GM11168 (cell line): Measurements from ENCODE around the gene SMYD3.
"Not testable (repeated sequence)": the region's sequence is repeated elsewhere in the genome, so short reads cannot be mapped to it uniquely, and the experiment has no call there.

Source experiments
- in situ Hi-C: fragments of 300-500 bp; cut with MboI; formaldehyde crosslinking; loops from one replicate; pipeline ENCODE4 v1.12.0; 2022; ENCODE audit warnings: low sequenced_read_pairs; ENCODE audit not compliant: unreplicated experiment

The SMYD3 gene

DNA sequence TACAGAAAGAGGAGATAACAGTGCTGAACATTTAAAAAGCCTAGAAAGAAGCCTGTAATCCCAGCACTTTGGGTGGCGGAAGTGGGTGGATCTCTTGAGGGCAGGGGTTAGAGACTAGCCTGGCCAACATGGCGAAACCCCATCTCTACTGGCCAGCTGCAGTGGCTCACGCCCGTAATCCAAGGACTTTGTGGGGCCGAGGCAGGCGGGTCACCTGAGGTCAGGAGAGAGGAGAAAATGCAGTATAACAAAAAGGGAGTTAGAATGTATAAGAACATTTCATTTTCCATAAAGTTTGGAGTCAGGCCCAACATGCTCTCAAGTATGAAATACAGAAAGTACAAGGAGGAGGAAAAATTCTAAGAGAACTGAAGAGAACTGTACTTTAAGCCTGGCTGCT lies 134.5 kb downstream of the SMYD3 start:
- in situ Hi-C loops: no loop called here

GRCh38 chr1:246367041-246367440 lies 140.0 kb downstream of the SMYD3 start:
- in situ Hi-C loops: no loop called here

DNA sequence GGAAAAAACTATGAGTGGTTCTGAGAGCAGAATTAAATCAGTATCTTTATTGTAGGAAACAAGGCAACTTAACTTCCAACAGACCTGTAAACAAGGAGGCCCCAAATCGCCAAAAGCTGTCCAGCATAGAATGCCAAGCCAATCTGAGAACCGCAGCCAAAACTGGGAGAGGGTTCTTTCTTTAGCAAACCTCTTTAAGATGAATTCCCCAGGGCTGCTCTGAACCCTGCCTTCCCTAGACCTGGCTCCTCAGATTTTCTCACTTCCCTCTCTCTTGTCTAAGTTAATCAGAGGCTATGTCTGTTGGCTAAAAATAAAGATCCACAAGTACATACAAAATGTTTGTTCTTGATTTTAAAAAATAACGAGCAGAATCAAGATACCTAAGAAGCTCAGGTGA lies 141.4 kb downstream of the SMYD3 start:
- in situ Hi-C loops: no loop called here

GRCh38 chr1:246364415-246364941 lies 142.6 kb downstream of the SMYD3 start:
- in situ Hi-C loops: no loop called here

DNA sequence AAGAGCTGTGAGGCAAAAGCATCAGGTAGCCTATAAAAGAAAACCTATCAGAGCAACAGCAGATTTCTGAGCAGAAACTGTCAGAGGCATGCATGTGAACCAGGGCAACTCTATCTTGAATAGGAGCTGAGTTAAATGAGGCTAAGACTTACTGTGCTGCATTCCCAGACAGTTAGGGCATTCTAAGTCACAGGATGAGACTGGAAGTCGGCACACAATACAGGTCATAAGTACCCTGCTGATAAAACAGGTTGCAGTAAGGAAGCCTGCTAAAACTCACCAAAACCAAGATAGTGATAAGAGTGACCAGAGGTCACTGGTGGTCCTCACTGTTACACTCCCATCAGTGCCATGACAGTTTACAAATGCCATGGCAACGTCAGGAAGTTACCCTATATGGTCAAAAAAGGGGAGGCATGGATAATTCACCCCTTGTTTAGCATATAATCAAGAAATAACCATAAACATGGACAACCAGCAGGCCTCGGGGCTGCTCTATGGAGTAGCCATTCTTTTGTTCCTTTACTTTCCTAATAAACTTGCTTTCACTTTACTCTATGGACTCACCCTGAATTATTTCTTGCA lies 150.0 kb downstream of the SMYD3 start:
- in situ Hi-C loops: not testable (repeated sequence)

DNA sequence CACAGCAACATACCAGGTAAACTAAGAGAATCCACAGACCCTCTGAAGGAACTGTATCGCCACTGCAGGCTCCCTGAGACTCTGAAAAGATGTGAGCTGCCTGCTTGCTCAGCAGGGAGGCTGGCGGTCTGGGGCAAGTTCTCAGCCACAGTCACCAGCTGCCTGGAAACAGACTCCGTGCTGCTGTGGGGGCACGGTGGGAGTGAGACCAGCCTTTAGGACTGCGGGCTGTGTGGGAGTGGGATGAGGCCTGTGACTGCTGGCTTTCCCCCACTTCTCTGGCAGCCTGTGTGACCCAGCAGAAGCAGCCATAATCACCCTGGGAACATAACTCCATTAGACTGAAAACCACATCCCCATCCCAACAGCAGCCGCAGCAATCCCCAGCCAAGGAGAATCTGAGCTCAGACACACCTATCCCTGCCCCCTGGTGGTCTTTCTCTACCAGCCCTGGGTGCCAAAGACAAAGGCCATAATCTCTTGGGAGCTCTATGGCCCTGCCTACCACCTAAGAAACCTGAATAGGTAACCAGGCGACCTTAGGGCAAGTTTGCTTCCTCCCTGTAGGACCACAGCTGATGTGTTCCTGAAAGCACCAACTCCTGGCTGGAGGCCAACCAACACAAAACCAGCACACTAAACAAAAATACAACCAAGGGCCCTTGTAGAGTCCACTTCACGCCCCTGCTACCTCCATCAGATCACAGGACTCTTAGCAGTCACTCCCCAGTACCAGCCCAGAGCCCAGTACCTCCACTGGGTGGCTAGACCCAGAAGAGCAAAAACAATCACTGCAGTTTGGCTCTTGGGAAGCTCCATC lies 151.5 kb downstream of the SMYD3 start:
- in situ Hi-C loops: no loop called here

DNA sequence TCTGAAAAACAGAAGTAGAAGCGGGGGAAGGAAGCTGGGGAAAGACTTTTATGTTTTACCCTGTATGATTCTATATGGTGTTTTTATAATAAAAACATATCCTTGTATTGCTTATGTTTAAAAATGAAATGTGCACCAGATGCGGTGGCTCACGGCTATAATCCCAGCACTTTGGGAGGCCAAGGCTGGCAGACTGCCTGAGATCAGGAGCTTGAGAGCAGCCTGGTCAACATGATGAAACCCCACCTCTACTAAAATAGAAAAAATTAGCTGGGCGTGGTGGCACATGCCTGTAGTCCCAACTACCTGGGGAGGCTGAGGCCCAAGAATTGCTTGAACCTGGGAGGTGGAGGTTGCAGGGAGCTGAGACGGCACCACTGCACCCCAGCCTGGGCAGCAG lies 155.4 kb downstream of the SMYD3 start:
- in situ Hi-C loops: no loop called here

DNA sequence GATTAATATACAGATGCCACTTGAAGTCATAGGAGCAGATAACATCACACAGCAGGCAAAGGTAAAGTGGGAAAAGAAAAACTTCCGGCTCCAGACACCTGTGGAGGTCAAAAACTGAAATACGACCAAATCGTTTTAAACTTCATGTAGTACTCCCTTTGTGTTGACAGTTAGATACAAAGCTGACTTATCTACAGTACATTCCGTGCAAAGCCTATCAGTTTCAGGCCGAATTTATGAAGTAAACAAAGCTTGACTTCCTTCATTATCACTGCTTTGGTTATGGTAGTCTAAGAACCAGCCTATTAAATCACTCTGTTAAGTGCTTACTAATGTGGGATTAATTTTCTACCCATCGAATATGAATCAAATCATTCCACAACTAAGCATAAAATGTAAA lies 156.3 kb downstream of the SMYD3 start:
- in situ Hi-C loops: no loop called here

DNA sequence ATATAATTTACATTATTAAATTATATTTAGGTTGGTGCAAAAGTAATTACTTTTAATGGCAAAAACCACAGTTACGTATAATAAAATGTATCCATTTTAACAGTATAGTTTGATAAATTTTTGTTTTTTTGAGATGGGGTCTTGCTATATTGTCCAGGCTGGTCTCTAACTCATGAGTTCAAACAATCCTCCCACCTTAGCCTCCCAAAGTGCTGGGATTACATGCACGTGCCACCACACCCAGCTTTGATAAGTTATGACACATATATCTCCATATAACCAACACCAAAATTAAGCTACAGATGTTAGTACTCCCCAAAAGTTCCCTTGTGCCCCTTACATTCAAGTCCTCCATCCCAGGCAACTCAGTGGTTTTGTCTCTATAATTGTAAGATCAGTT lies 163.1 kb downstream of the SMYD3 start:
- in situ Hi-C loops: no loop called here

- in situ Hi-C loops: no loop called here
Observed at GRCh38 chr1:246343251-246343650, 163.8 kb downstream of the SMYD3 start.

GRCh38 chr1:246338546-246338945 lies 168.5 kb downstream of the SMYD3 start:
- in situ Hi-C loops: no loop called here

GRCh38 chr1:246338098-246338497 lies 169.0 kb downstream of the SMYD3 start:
- in situ Hi-C loops: no loop called here

DNA sequence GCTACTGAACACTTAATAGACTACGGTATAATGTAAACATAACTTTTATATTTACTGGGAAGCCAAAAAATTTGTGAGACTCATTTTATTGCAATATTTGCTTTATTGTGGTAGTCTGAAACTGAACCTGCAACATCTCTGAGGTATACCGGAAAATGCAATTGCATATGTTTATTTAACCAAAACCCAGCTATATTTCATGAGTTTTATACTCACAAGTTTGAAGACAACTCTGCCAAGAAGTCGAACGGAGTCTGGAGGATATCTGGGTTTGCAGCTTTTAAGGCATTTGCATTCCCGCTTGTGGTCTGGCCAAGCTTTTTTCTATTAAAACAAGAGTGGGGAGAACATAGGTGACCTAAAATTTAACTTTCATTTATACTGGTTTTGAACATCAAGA lies 171.9 kb downstream of the SMYD3 start:
- in situ Hi-C loops: no loop called here

DNA sequence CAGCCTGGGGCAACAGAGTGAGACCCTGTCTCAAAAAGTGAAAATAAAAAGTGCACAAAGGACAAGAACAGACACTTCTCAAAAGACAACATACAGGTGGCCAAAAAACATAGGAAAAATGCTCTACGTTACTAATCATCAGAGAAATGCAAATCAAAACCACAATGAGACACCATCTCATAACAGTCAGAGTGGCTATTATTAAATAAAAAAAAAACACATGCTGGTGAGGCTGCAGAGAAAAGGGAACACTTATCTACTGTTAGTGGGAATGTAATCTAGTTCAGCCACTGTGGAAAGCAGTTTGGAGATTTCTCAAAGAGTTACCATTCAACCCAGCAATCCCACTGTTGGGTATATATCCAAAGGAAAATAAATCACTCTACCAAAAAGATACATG lies 173.2 kb downstream of the SMYD3 start:
- in situ Hi-C loops: no loop called here

- in situ Hi-C loops: no loop called here
Observed at GRCh38 chr1:246332078-246332477, 175.0 kb downstream of the SMYD3 start.

DNA sequence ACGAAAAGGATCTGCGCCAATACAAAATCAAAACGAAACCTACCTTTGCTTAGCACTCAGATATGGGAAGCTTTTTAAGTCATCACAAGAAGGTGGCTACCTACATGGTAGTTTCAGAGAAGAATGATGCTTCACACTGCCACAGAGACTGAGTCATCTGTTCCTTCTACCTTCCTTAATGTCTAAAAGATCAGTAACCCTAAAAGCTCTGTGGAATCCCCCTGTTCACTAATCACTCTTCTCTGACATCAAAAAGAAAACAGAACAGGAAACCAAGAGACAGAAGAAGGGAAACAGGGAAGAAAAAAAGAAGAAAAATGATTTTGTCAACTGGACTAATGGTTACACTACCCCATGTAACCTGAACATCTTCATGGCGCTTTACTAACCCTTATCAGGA lies 177.2 kb downstream of the SMYD3 start:
- in situ Hi-C loops: no loop called here

DNA sequence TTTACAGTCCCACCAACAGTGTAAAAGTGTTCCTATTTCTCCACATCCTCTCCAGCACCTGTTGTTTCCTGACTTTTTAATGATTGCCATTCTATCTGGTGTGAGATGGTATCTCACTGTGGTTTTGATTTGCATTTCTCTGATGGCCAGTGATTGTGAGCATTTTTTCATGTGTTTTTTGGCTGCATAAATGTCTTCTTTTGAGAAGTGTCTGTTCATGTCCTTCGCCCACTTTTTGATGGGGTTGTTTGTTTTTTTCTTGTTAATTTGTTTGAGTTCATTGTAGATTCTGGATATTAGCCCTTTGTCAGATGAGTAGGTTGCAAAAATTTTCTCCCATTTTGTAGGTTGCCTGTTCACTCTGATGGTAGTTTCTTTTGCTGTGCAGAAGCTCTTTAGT lies 177.8 kb downstream of the SMYD3 start:
- in situ Hi-C loops: not testable (repeated sequence)

GRCh38 chr1:246324711-246325110 lies 182.4 kb downstream of the SMYD3 start:
- in situ Hi-C loops: no loop called here

- in situ Hi-C loops: not testable (repeated sequence)
Observed at GRCh38 chr1:246324033-246324432, 183.0 kb downstream of the SMYD3 start.

DNA sequence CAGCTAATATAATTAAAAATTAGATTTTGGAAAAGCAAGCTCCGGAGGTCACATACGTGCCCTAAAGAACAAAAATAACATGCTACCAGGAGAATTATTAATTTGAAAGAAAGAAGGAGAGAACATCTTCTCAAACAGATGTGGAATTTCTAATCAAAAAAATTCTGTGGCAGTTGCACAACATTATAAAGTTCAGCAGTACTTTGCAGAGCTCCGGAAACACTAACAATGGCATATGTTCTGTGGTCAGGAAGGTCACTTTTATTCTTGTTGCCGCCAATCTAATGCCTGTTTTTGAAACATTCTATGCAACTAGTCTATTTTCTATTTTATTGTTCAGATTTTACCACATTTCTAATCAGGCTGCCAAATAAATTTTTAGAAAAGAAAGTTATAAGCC lies 186.8 kb downstream of the SMYD3 start:
- in situ Hi-C loops: no loop called here

GRCh38 chr1:246319083-246319714 lies 187.9 kb downstream of the SMYD3 start:
- in situ Hi-C loops: no loop called here
